GM19023 (cell line): ENCODE measurements around the gene H1-8.

Source experiments
- ATAC-seq: cut with Tn5 transposase; IDR thresholded peaks from one replicate; pipeline ENCODE4 v1.9.1; 2021; ENCODE audit warnings: mild to moderate bottlenecking, moderate library complexity; ENCODE audit not compliant: unreplicated experiment

H1-8 gene

GRCh38 chr3:129555153-129555550 lies 12.2 kb downstream of the H1-8 start:
- ATAC-seq: no peak

DNA sequence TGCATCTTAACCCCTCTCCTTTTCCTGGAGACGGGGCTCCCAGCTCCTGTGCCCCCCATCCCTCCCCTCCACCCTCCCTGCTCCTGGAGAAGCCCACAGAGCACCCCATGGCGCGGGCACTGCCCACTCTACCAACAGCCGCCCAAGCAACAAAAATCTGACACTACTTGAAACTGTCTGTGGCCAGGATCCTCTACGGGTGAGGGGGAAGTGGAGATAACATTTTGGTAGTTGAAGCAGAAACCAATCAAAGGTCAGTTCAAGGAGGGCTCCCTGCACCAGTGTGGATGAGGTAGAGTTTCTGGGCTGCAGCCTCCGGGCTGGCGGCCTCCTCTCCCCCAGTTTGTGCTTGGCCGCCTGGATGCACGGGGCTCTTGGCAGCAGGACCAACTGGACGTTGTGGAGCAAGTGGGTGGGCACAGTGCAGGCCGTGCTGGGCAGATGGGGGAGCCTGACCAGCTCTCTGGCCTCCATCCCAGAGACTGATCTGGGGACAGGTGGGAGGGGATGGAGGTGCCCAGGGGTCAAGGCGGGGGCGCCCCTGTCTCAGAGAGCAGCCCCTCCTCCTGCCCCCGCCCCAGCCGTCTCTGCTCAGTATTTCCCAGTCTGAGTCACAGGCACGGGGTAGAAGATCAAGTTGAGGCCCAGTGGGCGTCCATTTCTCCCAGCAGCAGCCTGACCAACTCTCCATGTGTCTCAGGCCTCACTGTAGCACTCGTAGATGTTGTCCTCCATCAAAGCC lies 12.8 kb downstream of the H1-8 start:
- no peak for ATAC-seq

DNA sequence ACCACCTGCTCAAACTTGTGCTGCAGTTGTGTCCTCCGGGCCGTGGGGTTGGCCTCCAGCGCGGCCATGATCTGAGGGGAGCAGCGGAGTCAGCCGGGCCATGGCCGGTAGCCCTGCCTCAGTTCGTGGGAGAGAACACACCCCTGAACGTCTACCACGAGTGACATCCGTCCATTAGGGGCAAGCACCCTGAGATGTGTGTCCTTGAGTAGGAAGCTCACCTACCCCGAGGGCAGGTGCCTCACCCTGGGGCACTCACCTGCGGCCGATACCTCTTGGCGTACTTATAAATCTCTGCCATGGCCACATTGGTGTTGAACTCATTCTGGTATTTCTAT lies 13.4 kb downstream of the H1-8 start:
- no peak for ATAC-seq

DNA sequence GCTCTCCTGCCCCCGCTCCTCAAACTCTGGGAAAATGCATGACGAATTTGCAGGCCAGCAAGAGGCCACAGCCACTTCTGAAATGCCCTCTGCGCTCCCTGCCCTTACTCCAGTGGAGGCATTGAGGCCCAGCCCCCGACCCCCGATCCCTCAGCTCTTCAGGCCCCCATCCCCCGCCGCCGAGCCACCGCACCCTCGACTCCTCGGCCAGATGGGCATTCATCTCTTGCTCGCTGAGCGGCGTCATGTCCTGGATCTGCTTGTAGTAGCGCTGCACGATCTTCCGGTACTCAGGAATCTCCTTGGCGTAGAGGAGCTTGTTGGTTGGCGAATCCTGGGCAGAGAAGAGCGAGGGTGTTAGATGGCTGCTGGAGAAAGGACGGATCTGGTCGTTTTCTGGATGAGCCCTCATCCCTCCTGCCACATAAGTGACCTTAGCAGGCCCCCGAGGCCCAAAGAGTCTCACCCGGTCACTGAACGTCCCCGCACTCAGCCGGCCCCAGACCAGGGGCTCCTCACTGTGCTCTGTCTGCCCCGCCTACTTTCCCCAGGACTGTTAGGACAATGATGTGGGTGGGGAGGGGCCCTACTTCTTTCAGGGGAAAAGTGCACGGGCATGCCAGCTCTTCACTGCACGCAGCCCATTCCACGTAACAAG lies 14.0 kb downstream of the H1-8 start:
- no peak for ATAC-seq

DNA sequence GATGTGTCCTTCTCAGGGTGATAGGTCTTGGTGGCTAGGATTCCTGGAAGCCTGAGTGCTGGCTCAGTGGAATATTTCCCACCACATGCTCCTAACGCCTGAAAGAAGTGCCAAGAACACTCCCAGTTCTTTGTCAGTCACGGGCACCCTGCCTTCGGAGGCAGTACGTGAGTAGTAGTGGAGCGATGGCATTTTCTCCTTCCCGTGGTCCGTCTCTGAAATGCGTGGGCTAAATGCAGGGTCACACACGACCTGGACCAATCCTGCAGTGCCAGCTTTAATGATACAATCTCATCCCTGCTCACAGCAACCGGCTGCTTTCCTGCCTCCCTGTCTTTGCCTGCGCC lies 14.5 kb downstream of the H1-8 start:
- no peak for ATAC-seq

DNA sequence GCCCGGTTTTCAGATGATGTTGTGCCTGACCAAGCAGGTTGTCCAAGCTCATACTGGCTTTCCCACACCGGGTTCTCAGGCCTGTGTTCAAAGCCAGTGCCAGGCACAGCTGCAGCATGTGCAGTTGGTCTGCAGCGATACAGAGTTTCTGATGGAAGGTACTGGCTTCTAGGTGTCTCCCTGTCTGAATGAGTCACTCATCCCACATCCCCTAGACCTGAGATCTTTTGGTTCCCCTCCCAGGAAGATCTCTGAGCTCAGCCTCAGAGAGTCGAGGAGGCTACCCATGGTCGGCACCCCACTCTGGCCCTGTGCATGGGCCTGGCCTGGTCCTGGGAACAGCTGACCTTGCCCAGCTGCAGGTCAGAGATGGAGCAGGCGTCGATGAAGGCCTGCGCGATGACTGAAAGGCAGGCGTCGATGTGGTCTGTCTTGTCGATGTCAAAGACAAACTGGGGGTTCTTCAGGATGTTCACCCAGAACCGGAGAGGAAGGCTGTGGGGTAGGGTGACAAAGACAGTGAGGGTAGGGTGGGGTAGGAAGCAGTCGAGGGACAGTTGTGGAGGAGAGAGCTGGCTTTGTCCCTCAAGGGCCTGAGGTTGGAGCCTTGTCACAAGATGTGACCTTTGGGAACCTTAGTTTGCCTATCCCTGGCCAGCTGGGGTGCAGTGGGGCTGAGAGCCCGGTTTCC lies 15.3 kb downstream of the H1-8 start:
- ATAC-seq: no peak

DNA sequence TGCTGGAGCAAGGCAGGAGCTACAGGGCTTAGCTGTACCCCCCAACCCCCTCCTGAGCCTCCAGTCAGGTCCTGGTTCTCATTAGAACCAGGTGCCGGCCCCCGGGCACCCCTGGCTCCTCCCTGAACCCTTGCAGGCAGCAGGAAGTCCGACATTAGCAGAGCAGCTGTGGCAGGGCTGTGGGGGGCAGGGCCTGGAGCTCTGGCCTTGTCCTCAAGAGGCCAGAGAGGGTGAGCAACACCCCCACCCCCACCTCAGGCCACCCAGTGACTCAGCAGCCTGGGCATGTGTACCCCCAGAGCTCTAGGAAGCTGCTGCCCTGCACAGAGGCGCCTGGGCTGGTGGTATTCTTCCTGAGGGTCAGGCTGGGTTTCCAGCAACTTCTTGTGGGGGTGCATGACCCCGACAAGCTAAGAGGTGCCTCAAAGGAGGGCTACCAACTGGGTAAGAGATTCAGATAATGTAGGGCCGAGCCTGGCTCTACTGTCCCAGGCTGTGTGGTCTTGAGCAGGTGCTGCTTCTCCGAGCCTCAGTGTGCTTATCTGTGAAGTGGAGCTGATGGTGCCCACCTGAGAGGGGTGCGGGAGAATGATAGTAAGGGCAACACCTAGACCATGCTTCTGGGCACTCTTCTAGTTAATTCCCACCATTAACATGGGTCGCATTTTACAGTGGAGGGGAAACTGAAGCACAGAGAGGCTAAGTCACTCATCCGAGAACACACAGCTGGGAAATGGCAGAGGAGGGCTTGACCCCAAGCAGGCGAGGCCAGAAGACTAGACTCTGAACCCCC lies 16.0 kb downstream of the H1-8 start:
- no peak for ATAC-seq

DNA sequence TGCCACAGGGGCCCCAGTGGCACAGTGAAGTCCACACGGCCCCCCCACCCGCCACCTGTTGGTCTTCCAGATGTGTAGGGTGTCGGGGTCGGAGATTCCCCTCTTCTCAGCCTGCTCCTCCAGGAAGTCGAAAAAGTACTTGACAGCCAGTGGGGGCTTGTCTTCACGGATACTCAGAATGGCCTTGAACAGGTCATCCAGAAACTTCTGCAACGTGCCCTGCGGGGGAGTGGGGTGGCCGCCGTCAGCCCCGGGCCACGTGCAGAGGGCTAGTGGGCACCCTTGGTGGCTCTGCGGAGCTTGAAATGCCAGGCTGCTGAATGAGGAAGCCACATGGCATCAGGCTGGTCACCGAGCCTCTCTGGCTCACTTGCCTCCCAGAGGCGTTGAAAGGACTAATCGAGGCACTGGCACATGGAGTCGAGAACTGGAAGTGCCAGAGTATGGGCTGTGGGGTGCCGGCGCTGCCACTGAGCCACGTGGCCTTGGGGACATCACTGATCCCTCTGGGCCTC lies 16.6 kb downstream of the H1-8 start:
- ATAC-seq: no peak

DNA sequence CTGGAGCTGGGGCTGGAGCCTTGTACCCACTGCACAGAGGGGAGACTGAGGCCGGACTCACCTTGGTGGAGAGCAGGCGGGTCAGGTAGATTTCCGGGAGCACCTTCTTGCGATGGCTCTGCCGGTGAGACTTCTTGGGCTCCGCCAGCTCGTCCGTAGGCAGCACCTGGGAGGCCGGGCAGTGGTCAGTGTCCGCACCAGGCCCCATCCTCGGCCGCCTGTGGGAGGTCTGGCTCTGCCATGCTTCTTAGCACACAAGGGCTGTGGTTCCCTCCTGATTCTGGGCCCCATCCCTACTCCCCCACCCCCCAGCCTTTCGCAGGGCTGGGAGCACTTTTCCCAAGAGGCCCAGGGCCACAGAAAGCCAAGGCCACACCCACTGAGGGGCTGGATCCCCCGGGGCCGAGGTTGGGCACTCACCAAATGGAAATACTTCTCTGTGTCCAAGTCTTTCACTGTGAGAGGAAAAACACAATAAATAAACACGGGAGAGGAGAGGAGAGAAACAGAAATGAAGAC lies 17.4 kb downstream of the H1-8 start:
- no peak for ATAC-seq

GRCh38 chr3:129560911-129561594 lies 18.1 kb downstream of the H1-8 start:
- no peak for ATAC-seq

- ATAC-seq: no peak
Observed at GRCh38 chr3:129561619-129562248, 18.8 kb downstream of the H1-8 start.

- no peak for ATAC-seq
Observed at GRCh38 chr3:129562803-129563202, 19.8 kb downstream of the H1-8 start.

GRCh38 chr3:129563332-129563731 lies 20.4 kb downstream of the H1-8 start:
- no peak for ATAC-seq

- no peak for ATAC-seq
Observed at GRCh38 chr3:129563850-129564535, 21.0 kb downstream of the H1-8 start.

DNA sequence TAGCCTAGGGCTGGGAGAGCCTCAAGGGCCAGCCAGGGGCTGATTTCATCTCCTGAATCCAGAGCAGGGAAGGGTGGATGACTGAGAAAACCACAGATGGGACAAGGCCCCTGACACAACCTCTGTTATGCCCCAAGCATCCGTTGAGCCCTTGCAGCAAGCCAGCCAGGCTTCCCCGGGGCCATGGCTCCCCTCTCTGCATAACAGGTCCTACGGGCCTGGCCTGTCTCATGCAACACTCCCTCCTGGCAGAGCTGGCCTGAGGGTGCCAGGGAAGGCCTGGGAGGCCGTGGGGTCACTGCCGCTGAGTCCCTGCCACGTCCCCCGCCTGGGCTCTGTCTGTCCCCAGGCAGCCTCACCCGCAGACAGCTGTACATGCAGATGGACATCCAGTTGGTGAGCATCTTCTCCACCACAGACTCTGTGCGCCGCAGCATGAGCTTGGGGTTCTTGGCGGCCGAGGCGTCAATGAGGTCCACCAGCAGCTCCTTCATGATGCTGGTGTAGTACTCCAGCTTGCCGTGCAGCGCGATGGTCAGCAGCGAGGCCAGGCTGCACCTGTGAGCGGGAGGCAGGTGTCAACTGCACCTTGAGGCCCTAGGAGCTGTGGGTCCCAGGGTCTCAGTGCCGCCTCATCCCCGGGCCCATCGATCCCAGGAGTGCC lies 22.1 kb downstream of the H1-8 start:
- no peak for ATAC-seq

GRCh38 chr3:129565902-129566301 lies 22.9 kb downstream of the H1-8 start:
- ATAC-seq: no peak

GRCh38 chr3:129567176-129567705 lies 24.3 kb downstream of the H1-8 start:
- ATAC-seq: no peak

DNA sequence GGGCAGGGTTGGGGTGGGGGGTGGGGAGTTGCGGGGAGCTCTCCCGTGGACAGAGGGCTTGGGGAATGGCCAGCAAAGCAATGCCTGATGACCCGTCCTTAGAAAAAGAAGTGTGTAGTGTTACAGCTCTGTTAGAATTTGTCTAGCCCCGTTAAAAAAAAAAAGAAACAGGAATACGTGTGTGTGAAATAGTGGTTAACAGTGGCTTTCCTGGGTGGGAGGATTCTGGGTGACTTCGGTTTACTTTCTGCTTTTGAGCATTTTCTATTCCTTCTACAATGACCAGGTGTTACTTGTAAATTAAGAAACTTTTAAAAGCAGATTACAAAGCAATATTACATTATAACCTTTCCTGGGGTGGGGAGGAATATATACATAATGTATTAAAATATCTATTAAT lies 25.0 kb downstream of the H1-8 start:
- no peak for ATAC-seq

DNA sequence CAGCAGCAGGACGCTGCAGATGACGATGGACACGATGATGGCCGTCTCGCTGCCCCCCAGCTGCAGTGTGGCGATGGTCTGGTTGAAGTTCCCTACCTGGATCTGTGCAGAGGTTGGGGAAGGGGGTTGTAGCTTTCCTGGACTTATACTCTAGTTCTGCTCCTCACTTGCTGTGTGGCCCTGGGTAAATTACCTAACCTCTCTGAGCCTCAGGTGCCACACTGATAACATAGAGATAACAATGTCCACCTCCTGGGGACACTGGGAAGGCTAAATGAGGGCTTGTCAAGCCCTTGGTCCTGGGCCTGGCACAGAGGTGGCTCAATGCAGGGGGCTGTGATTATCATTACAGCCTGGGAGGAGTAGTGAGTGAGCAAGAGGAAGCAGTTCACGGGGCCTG lies 26.9 kb downstream of the H1-8 start:
- ATAC-seq: no peak
